D721Med (cell line): ENCODE results near the gene FRRS1.
"Not testable (repeated sequence)": the region's sequence is repeated elsewhere in the genome, so short reads cannot be mapped to it uniquely, and the experiment has no call there.

ENCODE experiments used
- DNase-seq: peaks from one replicate; pipeline ENCODE4 v3.0.0; 2011; ENCODE audit warnings: low spot score; ENCODE audit not compliant: insufficient read length
- FAIRE-seq: peaks from 2 replicates; lab custom pipeline; 2011; peaks lifted over from hg19 to GRCh38; lab: Jason Lieb, UNC
- CTCF ChIP-seq: IDR thresholded peaks from 2 replicates; pipeline ENCODE4 v1.5.1; 2012; ENCODE audit warnings: mild to moderate bottlenecking, control low read depth; ENCODE audit not compliant: insufficient read depth; ENCODE audit errors: missing control alignments

FRRS1 gene

GRCh38 chr1:99764909-99765308, 1.5 kb downstream of the FRRS1 start:
- DNase-seq (no peak), FAIRE-seq (no peak)
- no peak for TF ChIP-seq CTCF

GRCh38 chr1:99764439-99764838, 2.0 kb downstream of the FRRS1 start:
- FAIRE-seq, result no peak
- DNase-seq, result no peak
- TF ChIP-seq CTCF, result no peak

GRCh38 chr1:99763956-99764355, 2.5 kb downstream of the FRRS1 start:
- TF ChIP-seq CTCF, result no peak
- no peak for FAIRE-seq

GRCh38 chr1:99761774-99762173, 4.7 kb downstream of the FRRS1 start:
- DNase-seq, result no peak
- no peak for TF ChIP-seq CTCF
- FAIRE-seq, result no peak

More at GRCh38 chr1:99763956-99764355, 2.5 kb downstream of the FRRS1 start:
- DNase-seq, result no peak

- no peak for FAIRE-seq
Observed at GRCh38 chr1:99759518-99760160, 6.8 kb downstream of the FRRS1 start.

GRCh38 chr1:99758686-99759517, 7.5 kb downstream of the FRRS1 start:
- DNase-seq, FAIRE-seq: not testable (repeated sequence)

More at GRCh38 chr1:99759518-99760160, 6.8 kb downstream of the FRRS1 start:
- no peak for TF ChIP-seq CTCF
- DNase-seq, result no peak

GRCh38 chr1:99758073-99758511, 8.3 kb downstream of the FRRS1 start:
- no peak for DNase-seq
- no peak for TF ChIP-seq CTCF
- FAIRE-seq, result no peak
